Mucosa of descending colon (tissue), 3 donors: ENCODE data around the gene NBAS. TPM values are rescaled to one million over a fixed set of nuclear protein-coding genes. Genes with fewer than 3 reads are reported as not detected.

Experiments
- ATAC-seq: fragments of 200-7000 bp; cut with Tn5 transposase; one replicate; pipeline ENCODE4 v1.9.1; 2020; ENCODE audit warnings: mild to moderate bottlenecking, moderate library complexity
- DNase-seq, 3 donors: peaks; one replicate each; pipeline ENCODE4 v3.0.0-alpha.2; 2020
- H3K36me3 ChIP-seq: fragments of 200-600 bp; one replicate; pipeline ENCODE4 v1.8.0; 2021; ENCODE audit warnings: low read depth, mild to moderate bottlenecking
- H3K4me1 ChIP-seq: fragments of 200-600 bp; one replicate; pipeline ENCODE4 v1.8.0; 2021; ENCODE audit warnings: low read depth, mild to moderate bottlenecking
- H3K4me3 ChIP-seq: fragments of 200-600 bp; one replicate; pipeline ENCODE4 v1.8.0; 2021; ENCODE audit warnings: mild to moderate bottlenecking
- H3K9me3 ChIP-seq: fragments of 200-600 bp; one replicate; pipeline ENCODE4 v1.8.0; 2021; ENCODE audit warnings: mild to moderate bottlenecking
- CTCF ChIP-seq: fragments of 200-600 bp; IDR thresholded peaks from one replicate; pipeline ENCODE4 v1.8.0; 2022; ENCODE audit warnings: antibody characterized with exemption, mild to moderate bottlenecking
- intact Hi-C, 2 donors: fragments of 100-400 bp; cut with DNase I in 1 of 2; cut with micrococcal nuclease in 1 of 2; formaldehyde crosslinking; loops; one replicate each; pipeline versions ENCODE4 v1.11.0 to v1.11.1; 2022; cut with DNase I, micrococcal nuclease
- total RNA-seq, 3 donors: library from RNA; stranded (reverse); fragmentation: NEBNext Ultra II Directional in 2 of 3; extraction: Animal tissue kit (Norgen Biotek cat#: 25700) in 2 of 3; gene quantifications; one replicate each; pipeline versions ENCODE4 v1.2.1 to v1.2.4, GENCODE V29; 2021 to 2023
- donor health status: DM: no; HTN: no; CAD: no; lungs with moderate emphysema.
- donor health status: DM: no; HTN: no; CAD: no.
- donor health status: DM: no; HTN: yes; CAD: no.

Gene NBAS
- total RNA-seq, 3 donors from 2014 or later: 25.8 to 50.2 (median 32.8) TPM

- no peaks in the 10 kb centered on the region for H3K4me1 ChIP-seq
- intact Hi-C loops: no loop called here
- no peak for DNase-seq
- no peaks in the 10 kb centered on the region for H3K36me3 ChIP-seq
- ATAC-seq: no peak
- TF ChIP-seq CTCF: no peak
- H3K4me3 ChIP-seq: no peak overlapping the region
- H3K9me3 ChIP-seq: no peaks in the 10 kb centered on the region
Measured at GRCh38 chr2:15485949-15486348, 75.2 kb downstream of the NBAS start.

- no peaks in the 10 kb centered on the region for H3K36me3 ChIP-seq
- intact Hi-C loops: no loop called here
- H3K4me3 ChIP-seq: no peak overlapping the region
- DNase-seq: no peak
- no peaks in the 10 kb centered on the region for H3K9me3 ChIP-seq
- no peak for ATAC-seq
- no peaks in the 10 kb centered on the region for H3K4me1 ChIP-seq
- TF ChIP-seq CTCF: no peak
Measured at GRCh38 chr2:15481000-15481399, 80.1 kb downstream of the NBAS start.

- ATAC-seq (no peak), DNase-seq (no peak)
- Histone ChIP-seq H3K36me3 (no peaks in the 10 kb centered on the region), H3K4me1 (no peaks in the 10 kb centered on the region), H3K9me3 (no peaks in the 10 kb centered on the region), H3K4me3 (no peak overlapping the region)
- no peak for TF ChIP-seq CTCF
- intact Hi-C loops: no loop called here
Measured at GRCh38 chr2:15480552-15480951, 80.6 kb downstream of the NBAS start.

GRCh38 chr2:15472876-15473275 lies 88.3 kb downstream of the NBAS start:
- H3K36me3 ChIP-seq: no peaks in the 10 kb centered on the region
- DNase-seq (no peak), ATAC-seq (peak; percentile 38)
- intact Hi-C loops: no loop called here
- no peak for TF ChIP-seq CTCF
- H3K9me3 ChIP-seq: no peaks in the 10 kb centered on the region
- no peaks in the 10 kb centered on the region for H3K4me1 ChIP-seq
- no peak overlapping the region for H3K4me3 ChIP-seq

- DNase-seq (no peak), ATAC-seq (no peak)
- TF ChIP-seq CTCF: no peak
- intact Hi-C loops: no loop called here
- no peaks in the 10 kb centered on the region for H3K9me3 ChIP-seq
- no peaks in the 10 kb centered on the region for H3K4me1 ChIP-seq
- no peak overlapping the region for H3K4me3 ChIP-seq
- no peaks in the 10 kb centered on the region for H3K36me3 ChIP-seq
Measured at GRCh38 chr2:15472133-15472532, 89.0 kb downstream of the NBAS start.

- Histone ChIP-seq H3K4me1 (no peaks in the 10 kb centered on the region), H3K4me3 (no peak overlapping the region), H3K36me3 (no peaks in the 10 kb centered on the region), H3K9me3 (no peaks in the 10 kb centered on the region)
- DNase-seq (no peak), ATAC-seq (no peak)
- no peak for TF ChIP-seq CTCF
- intact Hi-C loops: no loop called here
Measured at GRCh38 chr2:15471606-15472005, 89.5 kb downstream of the NBAS start.
